Stomach (tissue), 9 donors: ENCODE measurements around the gene ZNF689. TPM values are rescaled to one million over a fixed set of nuclear protein-coding genes. Genes with fewer than 3 reads are reported as not detected.

Experiments used
- DNase-seq, 2 donors: peaks; one replicate each; pipeline versions ENCODE4 v3.0.0 to v3.0.0-alpha.2; 2013 to 2019
- H3K27ac ChIP-seq, 5 donors: fragments of 200-600 bp in 4 of 5; sonication (generic) in 4 of 5; one replicate each; pipeline ENCODE4 v1.5.1; 2013 to 2019; ENCODE audit warnings: mild to moderate bottlenecking in 1 of 5, moderate library complexity in 1 of 5
- H3K27me3 ChIP-seq, 3 donors: fragments of 200-600 bp; sonication (generic); one replicate each; pipeline ENCODE4 v1.5.1; 2017 to 2019; ENCODE audit warnings: mixed run types in 1 of 3
- H3K36me3 ChIP-seq, 4 donors: fragments of 200-600 bp; sonication (generic); 1 replicate in 3 of 4; 2 replicates in 1 of 4; pipeline ENCODE4 v1.5.1; 2016 to 2019
- H3K4me1 ChIP-seq, 4 donors: fragments of 200-600 bp; sonication (generic); one replicate each; pipeline ENCODE4 v1.5.1; 2016 to 2019
- H3K4me3 ChIP-seq, 4 donors: fragments of 200-600 bp; sonication (generic) in 3 of 4; one replicate each; pipeline ENCODE4 v1.5.1; 2016 to 2019; ENCODE audit warnings: mild to moderate bottlenecking in 1 of 4
- H3K9me3 ChIP-seq, 4 donors: fragments of 200-600 bp; sonication (generic); one replicate each; pipeline ENCODE4 v1.5.1; 2016 to 2019
- CTCF ChIP-seq, 7 experiments: fragments of 450-650 bp in 4 of 7; fragments of 200-600 bp in 3 of 7; sonication (generic) in 3 of 7; IDR thresholded peaks; one replicate each; pipeline ENCODE4 v1.5.1; 2016 to 2019; ENCODE audit warnings: antibody characterized with exemption in 7 of 7, control low read depth in 2 of 7, mild to moderate bottlenecking in 1 of 7
- EP300 ChIP-seq: sonication (generic); formaldehyde crosslinking; IDR thresholded peaks from one replicate; pipeline ENCODE4 v1.6.1; 2017; ENCODE audit warnings: antibody characterized with exemption
- POLR2A ChIP-seq, 4 donors: fragments of 450-650 bp; IDR thresholded peaks; one replicate each; pipeline ENCODE4 v1.6.1; 2016; ENCODE audit warnings: antibody characterized with exemption in 4 of 4, control low read depth in 2 of 4, mild to moderate bottlenecking in 1 of 4, moderate library complexity in 1 of 4
- POLR2AphosphoS5 ChIP-seq, 3 donors: sonication (generic); formaldehyde crosslinking; IDR thresholded peaks; one replicate each; pipeline ENCODE4 v1.6.1; 2016; ENCODE audit warnings: antibody characterized with exemption in 3 of 3
- WGBS, 5 donors: extraction: QIAGEN DNeasy Blood & Tissue Kit in 3 of 5; methylation state at CpG; one replicate each; pipeline versions ENCODE4 v1.1.5 to v1.1.7; 2013 to 2018; 5-methylcytosine and 5-hydroxymethylcytosine counted together
- intact Hi-C: fragments of 100-400 bp; cut with DNase I; formaldehyde crosslinking; loops from one replicate; pipeline ENCODE4 v1.15.1; 2023; ENCODE audit warnings: low total_unique reads
- polyA plus RNA-seq, 3 donors: library from polyadenylated mRNA; stranded (reverse); fragments of 200-250 nt; gene quantifications; one replicate each; pipeline ENCODE4 v1.2.3, GENCODE V29; 2013
- total RNA-seq, 5 donors: library from RNA; depleted of rRNA; stranded (reverse); fragments of >200 nt; gene quantifications; one replicate each; pipeline versions ENCODE4 v1.1.0 to v1.2.3, GENCODE V29; 2014 to 2016
- donor health status: healthy with polysubstance abuse.
- donor health status: Bipolar disorder and iron deficiency.
- donor health status: healthy.

ZNF689 gene
- total and polyA plus RNA-seq, 8 donors: 0.58 to 86.4 (median 4.1) TPM

- peak overlapping the region in 4 of 5 donors; percentile 91 to 98 (median 96) for H3K27ac ChIP-seq
- peak overlapping the region; percentile 5 to 84 (median 72) for H3K4me3 ChIP-seq
- no peaks in the 10 kb centered on the region for H3K27me3 ChIP-seq
- peaks cover 6 to 87% (median 64%) of the 10 kb centered on the region in 4 donors for H3K4me1 ChIP-seq
- H3K36me3 ChIP-seq: peaks cover 13 to 40% (median 37%) of the 10 kb centered on the region in 4 donors
- intact Hi-C loops: no loop called here
- H3K9me3 ChIP-seq: no peaks in the 10 kb centered on the region
- TF ChIP-seq CTCF (IDR thresholded peaks at IDR 0.05): no peak
- TF ChIP-seq EP300: no peak
- no peak for TF ChIP-seq POLR2AphosphoS5 (IDR thresholded peaks at IDR 0.05)
- TF ChIP-seq POLR2A (IDR thresholded peaks at IDR 0.05): no peak
- DNase-seq: no peak
- WGBS, 5 donors: 34 to 68% (median 47%) methylated on average over 10 of the region's 10 CpGs
Observed at GRCh38 chr16:30556125-30556473, 54.1 kb downstream of the ZNF689 start.

- no peak for TF ChIP-seq POLR2AphosphoS5 (IDR thresholded peaks at IDR 0.05)
- no peak for TF ChIP-seq CTCF (IDR thresholded peaks at IDR 0.05)
- no peak for TF ChIP-seq POLR2A (IDR thresholded peaks at IDR 0.05)
- no peak for TF ChIP-seq EP300
- no peak for DNase-seq
- intact Hi-C loops: no loop called here
- Histone ChIP-seq H3K4me1 (peaks cover under 1 to 81% (median 62%) of the 10 kb centered on the region in 4 donors), H3K36me3 (peaks cover 13 to 40% (median 37%) of the 10 kb centered on the region in 4 donors), H3K9me3 (no peaks in the 10 kb centered on the region), H3K27ac (peak overlapping the region in 4 of 5 donors; percentile 91 to 98 (median 96)), H3K27me3 (no peaks in the 10 kb centered on the region), H3K4me3 (peak overlapping the region in 2 of 4 donors; percentile 73 to 84)
- 77 to 90% (median 84%) methylated on average over 41 to 69 of the region's 69 CpGs for WGBS, 5 donors
Observed at GRCh38 chr16:30555315-30556124, 54.7 kb downstream of the ZNF689 start.

- no peaks in the 10 kb centered on the region for H3K27me3 ChIP-seq
- peaks cover 0 to 83% (median 62%) of the 10 kb centered on the region in 4 donors for H3K4me1 ChIP-seq
- H3K9me3 ChIP-seq: no peaks in the 10 kb centered on the region
- intact Hi-C loops: no loop called here
- TF ChIP-seq EP300 (no peak), POLR2A (IDR thresholded peaks at IDR 0.05) (no peak), POLR2AphosphoS5 (IDR thresholded peaks at IDR 0.05) (no peak), CTCF (IDR thresholded peaks at IDR 0.05) (no peak)
- peak overlapping the region in 1 of 5 donors; percentile 2 for H3K27ac ChIP-seq
- DNase-seq: no peak
- peak overlapping the region in 1 of 4 donors; percentile 84 for H3K4me3 ChIP-seq
- H3K36me3 ChIP-seq: peaks cover 13 to 40% (median 37%) of the 10 kb centered on the region in 4 donors
- WGBS, 5 donors: 78 to 91% (median 82%) methylated on average over 4 to 18 of the region's 18 CpGs
Observed at GRCh38 chr16:30554557-30555314, 55.5 kb downstream of the ZNF689 start.

GRCh38 chr16:30553393-30553899 is 56.7 kb downstream of the ZNF689 start:
- TF ChIP-seq EP300 (no peak), POLR2A (IDR thresholded peaks at IDR 0.05) (no peak), CTCF (IDR thresholded peaks at IDR 0.05) (no peak), POLR2AphosphoS5 (IDR thresholded peaks at IDR 0.05) (no peak)
- DNase-seq: no peak
- H3K27me3 ChIP-seq: no peaks in the 10 kb centered on the region
- H3K36me3 ChIP-seq: peaks cover 13 to 40% (median 37%) of the 10 kb centered on the region in 4 donors
- H3K4me3 ChIP-seq: no peak overlapping the region
- peaks cover 1 to 83% (median 65%) of the 10 kb centered on the region in 4 donors for H3K4me1 ChIP-seq
- 83 to 97% (median 87%) methylated on average over 2 of the region's 2 CpGs for WGBS, 5 donors
- intact Hi-C loops: no loop called here
- no peaks in the 10 kb centered on the region for H3K9me3 ChIP-seq
- H3K27ac ChIP-seq: peak overlapping the region in 4 of 5 donors; percentile 10 to 43 (median 28)
